Upper lobe of left lung (tissue), 4 donors: ENCODE measurements around the gene GOT2.

Experiments
- CTCF ChIP-seq, 6 experiments: fragments of 450-650 bp in 4 of 6; fragments of 200-600 bp in 2 of 6; sonication (generic) in 2 of 6; IDR thresholded peaks; one replicate each; pipeline ENCODE4 v1.5.1; 2016 to 2019; ENCODE audit warnings: antibody characterized with exemption in 6 of 6
- POLR2A ChIP-seq, 4 donors: fragments of 450-650 bp; IDR thresholded peaks; one replicate each; pipeline ENCODE4 v1.5.1; 2016 to 2017; ENCODE audit warnings: antibody characterized with exemption in 4 of 4, mild to moderate bottlenecking in 2 of 4
- POLR2AphosphoS5 ChIP-seq, 2 donors: sonication (generic); formaldehyde crosslinking; IDR thresholded peaks; one replicate each; pipeline ENCODE4 v1.5.1; 2017; ENCODE audit warnings: antibody characterized with exemption in 2 of 2

- TF ChIP-seq POLR2AphosphoS5 (IDR thresholded peaks at IDR 0.05) (no peak), CTCF (IDR thresholded peaks at IDR 0.05) (peak in 5 of 6 experiments; percentile 13 to 65 (median 41)), POLR2A (IDR thresholded peaks at IDR 0.05) (no peak)
These were observed 72.8 kb downstream of the GOT2 start for GRCh38 chr16:58661199-58661830.
